GM23338 (cell line): ENCODE results near the gene CACNB2. TPM values are rescaled to one million over a fixed set of nuclear protein-coding genes. Genes with fewer than 3 reads are reported as not detected.
A peak's percentile ranks its signal among the peaks of the same experiment; 100 is the strongest.

ENCODE experiments used
- ATAC-seq: fragments of 200-7000 bp; cut with Tn5 transposase; 3 replicates; pipeline ENCODE4 v1.9.1; 2020
- DNase-seq: peaks from one replicate; pipeline ENCODE4 v3.0.0-alpha.2; 2015; ENCODE audit warnings: low spot score
- H2AFZ ChIP-seq: fragments of 200-600 bp; sonication (generic); 2 replicates; pipeline ENCODE4 v1.8.0; 2016; ENCODE audit warnings: antibody characterized with exemption, mild to moderate bottlenecking, moderate library complexity
- H3F3A ChIP-seq: fragments of 200-600 bp; sonication (generic); replicated peaks from 2 replicates; pipeline ENCODE4 v1.8.0; 2017; ENCODE audit warnings: antibody characterized with exemption, mixed run types, low read depth
- H3K27ac ChIP-seq: fragments of 200-600 bp; sonication (generic); 2 replicates; pipeline ENCODE4 v1.6.1; 2016; ENCODE audit warnings: low read depth
- H3K27me3 ChIP-seq: fragments of 200-600 bp; sonication (generic); 2 replicates; pipeline ENCODE4 v1.8.0; 2016; ENCODE audit warnings: mild to moderate bottlenecking, mixed run types, moderate library complexity; ENCODE audit not compliant: insufficient read depth
- H3K36me3 ChIP-seq: fragments of 200-600 bp; sonication (generic); 2 replicates; pipeline ENCODE4 v1.8.0; 2016; ENCODE audit warnings: mild to moderate bottlenecking; ENCODE audit not compliant: insufficient read depth
- H3K4me1 ChIP-seq: fragments of 200-600 bp; sonication (generic); 2 replicates; pipeline ENCODE4 v1.8.0; 2016; ENCODE audit warnings: mild to moderate bottlenecking, moderate library complexity; ENCODE audit not compliant: insufficient read depth
- H3K4me2 ChIP-seq: fragments of 200-600 bp; sonication (generic); 2 replicates; pipeline ENCODE4 v1.7.1; 2017; ENCODE audit warnings: mixed run types
- H3K4me3 ChIP-seq: fragments of 200-600 bp; sonication (generic); 2 replicates; pipeline ENCODE4 v1.6.1; 2016; ENCODE audit warnings: mixed run types
- H3K79me2 ChIP-seq: fragments of 200-600 bp; sonication (generic); replicated peaks from 2 replicates; pipeline ENCODE4 v1.8.0; 2017; ENCODE audit warnings: mild to moderate bottlenecking; ENCODE audit not compliant: insufficient read depth
- H3K9me2 ChIP-seq: fragments of 200-600 bp; sonication (generic); 2 replicates; pipeline ENCODE4 v1.8.0; 2017; ENCODE audit not compliant: insufficient read depth
- H4K20me1 ChIP-seq: fragments of 200-600 bp; sonication (generic); replicated peaks from 2 replicates; pipeline ENCODE4 v1.8.0; 2017; ENCODE audit warnings: mild to moderate bottlenecking; ENCODE audit not compliant: insufficient read depth
- H3K27ac Mint-ChIP-seq: 2 replicates; pipeline ENCODE4 v1.8.0; 2020; ENCODE audit warnings: inconsistent platforms, mild to moderate bottlenecking, moderate library complexity, mixed read lengths
- H3K27me3 Mint-ChIP-seq: 3 replicates; pipeline ENCODE4 v1.8.0; 2022; ENCODE audit warnings: low read depth, mild to moderate bottlenecking, moderate library complexity, mixed read lengths, inconsistent platforms; ENCODE audit not compliant: insufficient read depth, poor library complexity
- H3K36me3 Mint-ChIP-seq: 3 replicates; pipeline ENCODE4 v1.8.0; 2021; ENCODE audit warnings: low read depth, mild to moderate bottlenecking, inconsistent platforms, moderate library complexity, mixed read lengths
- H3K4me1 Mint-ChIP-seq: 3 replicates; pipeline ENCODE4 v1.8.0; 2020; ENCODE audit warnings: mild to moderate bottlenecking, inconsistent platforms, mixed read lengths
- H3K4me3 Mint-ChIP-seq: 3 replicates; pipeline ENCODE4 v1.8.0; 2021; ENCODE audit warnings: moderate library complexity, mild to moderate bottlenecking, inconsistent platforms, mixed read lengths
- H3K9me3 Mint-ChIP-seq: 3 replicates; pipeline ENCODE4 v1.8.0; 2020; ENCODE audit warnings: moderate library complexity, mild to moderate bottlenecking, inconsistent platforms, mixed read lengths
- EZH2phosphoT487 ChIP-seq: fragments of 200-600 bp; sonication (generic); IDR thresholded peaks from one replicate; pipeline ENCODE4 v1.8.1; 2018; ENCODE audit warnings: antibody characterized with exemption; ENCODE audit not compliant: unreplicated experiment
- JUNB ChIP-seq: IDR thresholded peaks from one replicate; pipeline ENCODE4 v1.6.1; 2016; ENCODE audit warnings: antibody characterized with exemption; ENCODE audit not compliant: unreplicated experiment
- NANOG ChIP-seq: IDR thresholded peaks from 2 replicates; pipeline ENCODE4 v1.6.1; 2016; ENCODE audit warnings: antibody characterized with exemption, borderline replicate concordance
- POLR2AphosphoS5 ChIP-seq: IDR thresholded peaks from 2 replicates; pipeline ENCODE4 v1.6.1; 2016; ENCODE audit warnings: antibody characterized with exemption, low read depth
- STAT1 ChIP-seq: IDR thresholded peaks from one replicate; pipeline ENCODE4 v1.6.1; 2016; ENCODE audit warnings: antibody characterized with exemption; ENCODE audit not compliant: unreplicated experiment
- ZNF114 ChIP-seq: fragments of 250-450 bp; sonication (Bioruptor Pico); IDR thresholded peaks from 2 replicates; pipeline ENCODE4 v1.5.0; 2020; ENCODE audit warnings: mild to moderate bottlenecking, moderate library complexity
- ZNF331 ChIP-seq: fragments of 250-450 bp; sonication (Bioruptor Pico); IDR thresholded peaks from 2 replicates; pipeline ENCODE4 v1.5.0; 2020; ENCODE audit warnings: low read depth, mild to moderate bottlenecking, moderate library complexity
- polyA plus RNA-seq: library from polyadenylated mRNA; unstranded; fragments of >200 nt; fragmentation: Nextera tagmentation; extraction: Ambion mirVana; gene quantifications from 2 replicates; pipeline ENCODE4 v1.2.1, GENCODE V29; 2016
- total RNA-seq: library from RNA; depleted of rRNA; stranded (reverse); fragments of >200 nt; shearing (Covaris generic); gene quantifications from 2 replicates; pipeline ENCODE4 v1.2.3, GENCODE V29; 2014
- TF ChIP-seq, protein P1 (sequence below): IDR thresholded peaks from 2 replicates; pipeline ENCODE4 v1.6.1; 2016; ENCODE audit warnings: antibody characterized with exemption
- TF ChIP-seq, protein P2 (sequence below), 2 experiments: fragments of 200-600 bp in 1 of 2; sonication (generic) in 1 of 2; conservative IDR thresholded peaks; 2 replicates each; pipeline versions ENCODE4 v1.5.1 to v1.6.1; 2016 to 2017; ENCODE audit warnings: antibody characterized with exemption in 2 of 2, low read depth in 2 of 2, mild to moderate bottlenecking in 2 of 2, moderate library complexity in 1 of 2
- TF ChIP-seq, protein P3 (sequence below): IDR thresholded peaks from one replicate; pipeline ENCODE4 v1.6.1; 2018; ENCODE audit warnings: antibody characterized with exemption; ENCODE audit not compliant: unreplicated experiment

The CACNB2 gene
- total and polyA plus RNA-seq, 2 experiments from 2014 or later: 5.0 to 5.9 TPM

DNA sequence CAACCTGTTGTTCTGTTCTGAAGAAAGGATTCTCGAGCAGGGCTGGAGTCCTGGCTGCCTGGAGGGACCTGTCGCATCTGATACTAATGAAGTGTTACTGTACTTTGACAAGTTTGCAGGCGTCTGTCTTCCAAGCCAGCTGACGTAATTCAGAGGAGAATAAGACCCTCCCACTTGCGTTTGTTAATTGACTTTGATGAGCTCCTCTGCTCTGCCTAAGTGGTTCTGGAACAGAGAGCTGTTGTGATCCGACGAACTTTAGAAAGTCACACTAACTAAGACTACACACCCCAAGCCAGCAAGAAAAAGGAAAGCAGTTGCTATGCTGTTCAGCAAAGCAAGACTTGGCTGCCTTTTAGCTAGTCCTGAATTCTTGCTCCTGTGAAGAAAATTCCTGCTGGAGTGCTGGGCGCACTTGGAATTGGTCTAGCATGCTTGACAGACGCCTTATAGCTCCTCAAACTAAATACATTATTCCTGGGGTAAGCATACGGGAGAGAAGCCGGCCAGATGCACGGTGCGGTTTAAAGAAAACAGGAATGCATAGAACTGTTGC is 200.3 kb downstream of the CACNB2 start:
- Histone ChIP-seq H3K4me2 (no peak overlapping the region), H3K27me3 (no peaks in the 10 kb centered on the region), H3K27ac (no peak overlapping the region), H4K20me1 (no peaks in the 10 kb centered on the region; the same call in 1 of the 2 replicates), H3K9me2 (no peaks in the 10 kb centered on the region), H3K36me3 (no peaks in the 10 kb centered on the region), H2AFZ (no peak overlapping the region), H3K4me3 (no peak overlapping the region), H3K4me1 (no peaks in the 10 kb centered on the region), H3K79me2 (no peaks in the 10 kb centered on the region), H3F3A (no peaks in the 10 kb centered on the region)
- no peak overlapping the region for H3K4me3 Mint-ChIP-seq
- peak overlapping the region; percentile 63; the same call in 1 of the 2 replicates for H3K27ac Mint-ChIP-seq
- ATAC-seq: no peak; the same call in none of the 3 replicates
- peaks cover 7% of the 10 kb centered on the region; the same call in 2 of the 3 replicates for H3K4me1 Mint-ChIP-seq
- no peaks in the 10 kb centered on the region for H3K9me3 Mint-ChIP-seq
- H3K27me3 Mint-ChIP-seq: no peaks in the 10 kb centered on the region
- TF ChIP-seq JUNB: no peak
- H3K36me3 Mint-ChIP-seq: no peaks in the 10 kb centered on the region
- peak; percentile 18 for DNase-seq

DNA sequence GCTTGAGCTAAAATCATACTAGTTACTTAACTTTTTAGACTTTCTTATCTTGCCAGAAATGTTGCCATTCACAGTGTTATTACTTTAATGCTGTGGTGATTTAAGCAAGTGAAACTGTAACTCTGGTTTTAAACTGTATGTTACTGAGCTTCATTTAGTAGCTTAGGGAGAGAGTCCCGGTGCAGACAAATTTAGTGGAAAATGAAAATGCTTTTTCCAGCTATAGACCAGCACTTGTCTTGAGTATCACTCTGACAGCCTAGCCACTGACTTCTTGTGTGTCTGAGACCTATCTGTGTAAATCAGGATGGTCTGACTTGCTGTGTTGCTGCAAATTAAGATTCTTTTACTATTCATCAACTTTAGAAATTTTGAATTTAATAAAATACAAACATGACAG is 200.8 kb downstream of the CACNB2 start:
- Mint-ChIP-seq H3K27me3 (no peaks in the 10 kb centered on the region), H3K27ac (no peak overlapping the region), H3K4me3 (no peak overlapping the region), H3K9me3 (no peaks in the 10 kb centered on the region), H3K4me1 (peaks cover 7% of the 10 kb centered on the region; the same call in 2 of the 3 replicates), H3K36me3 (no peaks in the 10 kb centered on the region)
- DNase-seq (no peak), ATAC-seq (no peak)
- Histone ChIP-seq H3K4me2 (no peak overlapping the region), H3K27me3 (no peaks in the 10 kb centered on the region), H2AFZ (no peak overlapping the region), H3K27ac (no peak overlapping the region), H3K79me2 (no peaks in the 10 kb centered on the region), H3K4me3 (no peak overlapping the region), H3K9me2 (no peaks in the 10 kb centered on the region), H3K36me3 (no peaks in the 10 kb centered on the region), H3F3A (no peaks in the 10 kb centered on the region), H4K20me1 (no peaks in the 10 kb centered on the region; the same call in 1 of the 2 replicates), H3K4me1 (no peaks in the 10 kb centered on the region)
- no peak for TF ChIP-seq NANOG
- TF ChIP-seq JUNB: no peak
- TF ChIP-seq ZNF331 (CRISPR knock-in tag): no peak
- no peak for TF ChIP-seq ZNF114 (CRISPR knock-in tag)
- TF ChIP-seq EZH2phosphoT487: no peak

DNA sequence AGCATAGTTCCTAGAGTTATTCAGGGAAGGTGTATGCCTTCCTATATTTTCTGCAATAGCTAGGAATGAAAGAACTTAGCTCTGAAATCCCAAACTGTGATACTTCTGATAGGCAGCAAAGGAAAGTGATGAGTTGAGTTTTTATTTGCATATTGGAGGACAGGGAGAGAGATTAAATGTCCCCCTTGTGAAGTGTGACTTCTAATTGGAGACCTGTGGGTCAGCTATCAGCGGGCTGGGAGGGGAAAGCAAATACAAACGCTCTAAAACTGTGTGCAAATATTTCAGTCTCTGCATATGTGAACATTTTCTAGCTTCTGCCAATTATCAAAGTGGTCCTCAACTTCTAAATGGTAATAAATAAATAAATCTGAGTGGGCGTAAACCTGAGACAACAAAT is 203.3 kb downstream of the CACNB2 start:
- TF ChIP-seq, protein P1, sequence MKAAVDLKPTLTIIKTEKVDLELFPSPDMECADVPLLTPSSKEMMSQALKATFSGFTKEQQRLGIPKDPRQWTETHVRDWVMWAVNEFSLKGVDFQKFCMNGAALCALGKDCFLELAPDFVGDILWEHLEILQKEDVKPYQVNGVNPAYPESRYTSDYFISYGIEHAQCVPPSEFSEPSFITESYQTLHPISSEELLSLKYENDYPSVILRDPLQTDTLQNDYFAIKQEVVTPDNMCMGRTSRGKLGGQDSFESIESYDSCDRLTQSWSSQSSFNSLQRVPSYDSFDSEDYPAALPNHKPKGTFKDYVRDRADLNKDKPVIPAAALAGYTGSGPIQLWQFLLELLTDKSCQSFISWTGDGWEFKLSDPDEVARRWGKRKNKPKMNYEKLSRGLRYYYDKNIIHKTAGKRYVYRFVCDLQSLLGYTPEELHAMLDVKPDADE: no peak
- TF ChIP-seq NANOG (no peak), EZH2phosphoT487 (no peak), POLR2AphosphoS5 (no peak), ZNF114 (CRISPR knock-in tag) (no peak), JUNB (no peak), STAT1 (no peak)
- TF ChIP-seq, protein P2, sequence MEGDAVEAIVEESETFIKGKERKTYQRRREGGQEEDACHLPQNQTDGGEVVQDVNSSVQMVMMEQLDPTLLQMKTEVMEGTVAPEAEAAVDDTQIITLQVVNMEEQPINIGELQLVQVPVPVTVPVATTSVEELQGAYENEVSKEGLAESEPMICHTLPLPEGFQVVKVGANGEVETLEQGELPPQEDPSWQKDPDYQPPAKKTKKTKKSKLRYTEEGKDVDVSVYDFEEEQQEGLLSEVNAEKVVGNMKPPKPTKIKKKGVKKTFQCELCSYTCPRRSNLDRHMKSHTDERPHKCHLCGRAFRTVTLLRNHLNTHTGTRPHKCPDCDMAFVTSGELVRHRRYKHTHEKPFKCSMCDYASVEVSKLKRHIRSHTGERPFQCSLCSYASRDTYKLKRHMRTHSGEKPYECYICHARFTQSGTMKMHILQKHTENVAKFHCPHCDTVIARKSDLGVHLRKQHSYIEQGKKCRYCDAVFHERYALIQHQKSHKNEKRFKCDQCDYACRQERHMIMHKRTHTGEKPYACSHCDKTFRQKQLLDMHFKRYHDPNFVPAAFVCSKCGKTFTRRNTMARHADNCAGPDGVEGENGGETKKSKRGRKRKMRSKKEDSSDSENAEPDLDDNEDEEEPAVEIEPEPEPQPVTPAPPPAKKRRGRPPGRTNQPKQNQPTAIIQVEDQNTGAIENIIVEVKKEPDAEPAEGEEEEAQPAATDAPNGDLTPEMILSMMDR (conservative IDR thresholded peaks at IDR 0.05; ENCODE audit: low read depth in 2 of 2): no peak
- TF ChIP-seq, protein P3, sequence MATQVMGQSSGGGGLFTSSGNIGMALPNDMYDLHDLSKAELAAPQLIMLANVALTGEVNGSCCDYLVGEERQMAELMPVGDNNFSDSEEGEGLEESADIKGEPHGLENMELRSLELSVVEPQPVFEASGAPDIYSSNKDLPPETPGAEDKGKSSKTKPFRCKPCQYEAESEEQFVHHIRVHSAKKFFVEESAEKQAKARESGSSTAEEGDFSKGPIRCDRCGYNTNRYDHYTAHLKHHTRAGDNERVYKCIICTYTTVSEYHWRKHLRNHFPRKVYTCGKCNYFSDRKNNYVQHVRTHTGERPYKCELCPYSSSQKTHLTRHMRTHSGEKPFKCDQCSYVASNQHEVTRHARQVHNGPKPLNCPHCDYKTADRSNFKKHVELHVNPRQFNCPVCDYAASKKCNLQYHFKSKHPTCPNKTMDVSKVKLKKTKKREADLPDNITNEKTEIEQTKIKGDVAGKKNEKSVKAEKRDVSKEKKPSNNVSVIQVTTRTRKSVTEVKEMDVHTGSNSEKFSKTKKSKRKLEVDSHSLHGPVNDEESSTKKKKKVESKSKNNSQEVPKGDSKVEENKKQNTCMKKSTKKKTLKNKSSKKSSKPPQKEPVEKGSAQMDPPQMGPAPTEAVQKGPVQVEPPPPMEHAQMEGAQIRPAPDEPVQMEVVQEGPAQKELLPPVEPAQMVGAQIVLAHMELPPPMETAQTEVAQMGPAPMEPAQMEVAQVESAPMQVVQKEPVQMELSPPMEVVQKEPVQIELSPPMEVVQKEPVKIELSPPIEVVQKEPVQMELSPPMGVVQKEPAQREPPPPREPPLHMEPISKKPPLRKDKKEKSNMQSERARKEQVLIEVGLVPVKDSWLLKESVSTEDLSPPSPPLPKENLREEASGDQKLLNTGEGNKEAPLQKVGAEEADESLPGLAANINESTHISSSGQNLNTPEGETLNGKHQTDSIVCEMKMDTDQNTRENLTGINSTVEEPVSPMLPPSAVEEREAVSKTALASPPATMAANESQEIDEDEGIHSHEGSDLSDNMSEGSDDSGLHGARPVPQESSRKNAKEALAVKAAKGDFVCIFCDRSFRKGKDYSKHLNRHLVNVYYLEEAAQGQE: no peak
- Mint-ChIP-seq H3K4me3 (no peak overlapping the region), H3K27me3 (peaks cover 1% of the 10 kb centered on the region), H3K9me3 (no peaks in the 10 kb centered on the region), H3K4me1 (peaks cover 7% of the 10 kb centered on the region; the same call in 2 of the 3 replicates), H3K27ac (no peak overlapping the region), H3K36me3 (no peaks in the 10 kb centered on the region)
- Histone ChIP-seq H3K36me3 (no peaks in the 10 kb centered on the region), H4K20me1 (no peaks in the 10 kb centered on the region; the same call in 1 of the 2 replicates), H3K4me1 (no peaks in the 10 kb centered on the region), H3K79me2 (no peaks in the 10 kb centered on the region), H3K27me3 (no peaks in the 10 kb centered on the region), H3K4me2 (no peak overlapping the region), H3K27ac (no peak overlapping the region), H3K4me3 (no peak overlapping the region), H3K9me2 (no peaks in the 10 kb centered on the region), H3F3A (no peaks in the 10 kb centered on the region), H2AFZ (no peak overlapping the region)
- ATAC-seq (no peak), DNase-seq (no peak)
